ENCODE data around the gene CMYA5.

Gene CMYA5

DNA sequence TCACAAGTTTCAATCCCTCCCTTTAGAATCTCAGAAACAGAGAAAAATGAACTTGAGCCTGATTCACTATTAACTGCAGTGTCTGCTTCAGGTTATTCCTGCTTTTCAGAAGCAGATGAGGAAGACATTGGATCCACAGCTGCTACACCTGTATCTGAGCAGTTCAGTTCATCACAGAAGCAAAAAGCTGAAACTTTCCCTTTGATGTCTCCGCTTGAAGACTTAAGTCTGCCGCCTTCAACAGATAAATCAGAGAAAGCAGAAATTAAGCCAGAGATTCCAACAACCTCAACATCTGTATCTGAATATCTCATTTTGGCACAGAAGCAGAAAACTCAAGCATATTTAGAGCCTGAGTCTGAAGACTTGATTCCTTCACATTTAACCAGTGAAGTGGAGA, 42.1 kb downstream of the CMYA5 start:
- no peak overlapping the region for H3K4me3 ChIP-seq (ENCODE audit: low read length, poor library complexity, severe bottlenecking)
- H3F3A ChIP-seq (ENCODE audit: low read depth) = peaks cover 4% of the 10 kb centered on the region; the same call in 1 of the 2 replicates
- H3K79me2 ChIP-seq (ENCODE audit: insufficient read depth, low read length) = no peaks in the 10 kb centered on the region
- H3K4me1 ChIP-seq (ENCODE audit: insufficient read depth, low read length, poor library complexity, severe bottlenecking) = peaks cover 12% of the 10 kb centered on the region
- no peak overlapping the region for H2AFZ ChIP-seq (ENCODE audit: low read length)
- H3K9me2 ChIP-seq (replicated peaks; ENCODE audit: low read depth, low read length) = no peaks in the 10 kb centered on the region
- H3K4me2 ChIP-seq (ENCODE audit: low read depth, low read length, poor library complexity, severe bottlenecking) = no peak overlapping the region
- no peaks in the 10 kb centered on the region for H3K9me3 ChIP-seq (ENCODE audit: insufficient read depth, low read depth, low read length)
- H3K27me3 ChIP-seq (ENCODE audit: insufficient read depth, low read length, poor library complexity, severe bottlenecking) = peaks cover 70% of the 10 kb centered on the region
- no peak for TF ChIP-seq EZH2phosphoT487 (IDR thresholded peaks at IDR 0.05; ENCODE audit: borderline replicate concordance)
- no peak for TF ChIP-seq CTCF (conservative IDR thresholded peaks at IDR 0.05; ENCODE audit: low read length)
- no peaks in the 10 kb centered on the region for H4K20me1 ChIP-seq (ENCODE audit: insufficient read depth, low read length, poor library complexity, severe bottlenecking)
- no peaks in the 10 kb centered on the region for H3K36me3 ChIP-seq (ENCODE audit: insufficient read depth, low read length)
- no peak overlapping the region for H3K9ac ChIP-seq (ENCODE audit: low read depth, low read length, poor library complexity, severe bottlenecking)

DNA sequence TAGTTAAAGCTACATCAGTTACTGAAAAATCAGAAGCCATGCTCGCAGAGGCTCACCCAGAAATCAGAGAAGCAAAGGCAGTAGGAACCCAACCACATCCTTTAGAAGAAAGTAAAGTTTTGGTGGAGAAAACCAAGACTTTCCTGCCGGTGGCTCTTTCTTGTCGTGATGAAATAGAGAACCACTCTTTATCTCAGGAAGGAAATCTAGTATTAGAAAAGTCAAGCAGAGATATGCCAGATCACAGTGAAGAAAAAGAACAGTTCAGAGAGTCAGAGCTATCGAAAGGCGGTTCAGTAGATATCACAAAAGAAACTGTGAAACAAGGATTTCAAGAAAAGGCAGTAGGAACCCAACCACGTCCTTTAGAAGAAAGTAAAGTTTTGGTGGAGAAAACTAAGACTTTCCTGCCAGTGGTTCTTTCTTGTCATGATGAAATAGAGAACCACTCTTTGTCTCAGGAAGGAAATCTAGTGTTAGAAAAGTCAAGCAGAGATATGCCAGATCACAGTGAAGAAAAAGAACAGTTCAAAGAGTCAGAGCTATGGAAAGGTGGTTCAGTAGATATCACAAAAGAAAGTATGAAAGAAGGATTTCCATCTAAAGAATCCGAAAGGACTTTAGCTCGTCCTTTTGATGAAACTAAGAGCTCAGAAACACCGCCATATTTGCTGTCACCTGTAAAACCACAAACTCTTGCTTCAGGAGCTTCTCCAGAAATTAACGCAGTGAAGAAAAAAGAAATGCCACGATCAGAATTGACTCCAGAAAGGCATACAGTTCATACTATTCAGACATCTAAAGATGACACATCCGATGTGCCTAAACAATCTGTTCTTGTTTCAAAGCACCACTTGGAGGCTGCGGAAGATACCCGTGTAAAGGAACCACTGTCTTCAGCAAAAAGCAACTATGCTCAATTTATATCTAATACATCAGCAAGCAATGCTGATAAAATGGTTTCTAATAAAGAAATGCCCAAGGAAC, 47.2 kb downstream of the CMYA5 start:
- H3K9me2 ChIP-seq (replicated peaks; ENCODE audit: low read depth, low read length) = no peaks in the 10 kb centered on the region
- H3K4me2 ChIP-seq (ENCODE audit: low read depth, low read length, poor library complexity, severe bottlenecking) = peak overlapping the region; percentile 58
- H3K4me1 ChIP-seq (ENCODE audit: insufficient read depth, low read length, poor library complexity, severe bottlenecking) = peaks cover 20% of the 10 kb centered on the region
- no peaks in the 10 kb centered on the region for H3K9me3 ChIP-seq (ENCODE audit: insufficient read depth, low read depth, low read length)
- peaks cover 6% of the 10 kb centered on the region; the same call in 1 of the 2 replicates for H3F3A ChIP-seq (ENCODE audit: low read depth)
- H3K4me3 ChIP-seq (ENCODE audit: low read length, poor library complexity, severe bottlenecking) = peak overlapping the region; percentile 29
- H3K36me3 ChIP-seq (ENCODE audit: insufficient read depth, low read length) = no peaks in the 10 kb centered on the region
- H2AFZ ChIP-seq (ENCODE audit: low read length) = no peak overlapping the region
- no peak overlapping the region for H3K9ac ChIP-seq (ENCODE audit: low read depth, low read length, poor library complexity, severe bottlenecking)
- H4K20me1 ChIP-seq (ENCODE audit: insufficient read depth, low read length, poor library complexity, severe bottlenecking) = no peaks in the 10 kb centered on the region
- H3K27me3 ChIP-seq (ENCODE audit: insufficient read depth, low read length, poor library complexity, severe bottlenecking) = peaks cover 75% of the 10 kb centered on the region
- no peaks in the 10 kb centered on the region for H3K79me2 ChIP-seq (ENCODE audit: insufficient read depth, low read length)
- TF ChIP-seq EZH2phosphoT487 (IDR thresholded peaks at IDR 0.05; ENCODE audit: borderline replicate concordance) = no peak
- TF ChIP-seq CTCF (conservative IDR thresholded peaks at IDR 0.05; ENCODE audit: low read length) = no peak

- no peaks in the 10 kb centered on the region for H3K36me3 ChIP-seq (ENCODE audit: insufficient read depth, low read length)
- peaks cover 6% of the 10 kb centered on the region; the same call in 1 of the 2 replicates for H3F3A ChIP-seq (ENCODE audit: low read depth)
- H3K4me2 ChIP-seq (ENCODE audit: low read depth, low read length, poor library complexity, severe bottlenecking) = no peak overlapping the region
- no peaks in the 10 kb centered on the region for H4K20me1 ChIP-seq (ENCODE audit: insufficient read depth, low read length, poor library complexity, severe bottlenecking)
- no peaks in the 10 kb centered on the region for H3K9me3 ChIP-seq (ENCODE audit: insufficient read depth, low read depth, low read length)
- H3K9me2 ChIP-seq (replicated peaks; ENCODE audit: low read depth, low read length) = no peaks in the 10 kb centered on the region
- H3K9ac ChIP-seq (ENCODE audit: low read depth, low read length, poor library complexity, severe bottlenecking) = no peak overlapping the region
- H3K4me3 ChIP-seq (ENCODE audit: low read length, poor library complexity, severe bottlenecking) = no peak overlapping the region
- no peak overlapping the region for H2AFZ ChIP-seq (ENCODE audit: low read length)
- H3K79me2 ChIP-seq (ENCODE audit: insufficient read depth, low read length) = no peaks in the 10 kb centered on the region
- H3K4me1 ChIP-seq (ENCODE audit: insufficient read depth, low read length, poor library complexity, severe bottlenecking) = peaks cover 14% of the 10 kb centered on the region
- peaks cover 60% of the 10 kb centered on the region for H3K27me3 ChIP-seq (ENCODE audit: insufficient read depth, low read length, poor library complexity, severe bottlenecking)
- TF ChIP-seq EZH2phosphoT487 (IDR thresholded peaks at IDR 0.05; ENCODE audit: borderline replicate concordance) (no peak), CTCF (conservative IDR thresholded peaks at IDR 0.05; ENCODE audit: low read length) (no peak)
These were observed 48.7 kb downstream of the CMYA5 start for GRCh38 chr5:79738349-79738748.

Data from Loucy (cell line).